ENCODE measurements around the gene TSC22D2.
"Not testable (repeated sequence)": the region's sequence is repeated elsewhere in the genome, so short reads cannot be mapped to it uniquely, and the experiment has no call there.

Gene TSC22D2

DNA sequence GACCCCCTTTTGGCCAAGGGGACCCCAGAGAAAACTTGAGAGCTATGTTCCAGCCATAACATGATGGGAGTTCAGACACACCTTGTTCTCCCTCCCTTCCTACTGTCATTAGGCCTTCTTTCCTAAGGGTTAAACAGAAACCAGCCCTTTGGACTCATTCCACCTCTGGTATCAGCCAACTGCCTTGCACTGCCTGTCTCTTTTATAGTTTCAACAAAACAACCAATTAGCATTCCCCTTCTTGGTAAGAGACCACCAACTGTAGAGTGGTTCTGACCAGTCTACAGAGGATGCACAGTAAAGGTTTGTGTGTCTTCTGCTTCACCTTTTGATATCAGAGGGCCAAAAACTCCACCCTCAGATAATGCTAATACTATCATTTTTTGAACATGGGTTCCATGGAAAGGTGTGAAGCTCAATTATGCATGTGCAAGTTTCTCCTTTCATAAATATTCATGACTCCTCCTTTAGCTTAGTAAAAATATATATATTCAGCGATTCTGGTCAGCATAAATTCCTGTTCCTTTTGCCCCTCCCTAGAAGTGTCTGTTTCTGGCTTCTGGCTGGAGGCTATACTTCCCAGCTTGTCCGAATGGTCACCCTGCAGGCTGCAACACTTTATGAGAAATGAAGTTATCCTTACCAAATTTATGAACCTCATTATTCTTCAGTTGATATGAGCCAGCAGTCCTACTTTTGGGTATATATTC is 82.3 kb downstream of the TSC22D2 start:
- DNase-seq (ENCODE audit: low read depth) = no peak

DNA sequence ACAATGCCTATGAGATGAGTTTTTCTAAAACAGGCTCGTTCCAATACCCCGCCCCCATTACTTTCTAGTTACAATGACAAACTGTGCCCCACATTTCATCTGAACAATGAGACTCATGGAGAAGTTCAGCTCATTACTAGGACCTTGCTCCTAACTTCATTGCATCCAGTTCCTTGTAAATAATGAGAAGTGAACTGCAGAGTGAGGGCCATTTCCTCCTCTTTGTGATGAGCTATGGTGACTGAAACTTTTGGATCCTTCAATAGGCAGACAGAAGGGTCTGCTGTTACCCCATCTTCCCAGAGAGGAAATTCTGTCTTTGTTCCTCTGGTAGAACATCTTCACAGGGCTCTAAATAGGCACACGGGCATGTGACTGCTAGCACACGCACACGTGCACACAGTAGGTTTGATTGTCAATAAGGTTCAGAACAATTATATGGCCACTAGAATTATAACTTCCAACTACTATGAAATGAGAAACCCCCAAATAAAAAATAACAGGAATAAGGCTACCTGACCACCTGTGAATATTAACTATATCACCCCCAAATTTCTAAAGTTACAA is 86.4 kb downstream of the TSC22D2 start:
- DNase-seq (ENCODE audit: low read depth) = no peak

DNA sequence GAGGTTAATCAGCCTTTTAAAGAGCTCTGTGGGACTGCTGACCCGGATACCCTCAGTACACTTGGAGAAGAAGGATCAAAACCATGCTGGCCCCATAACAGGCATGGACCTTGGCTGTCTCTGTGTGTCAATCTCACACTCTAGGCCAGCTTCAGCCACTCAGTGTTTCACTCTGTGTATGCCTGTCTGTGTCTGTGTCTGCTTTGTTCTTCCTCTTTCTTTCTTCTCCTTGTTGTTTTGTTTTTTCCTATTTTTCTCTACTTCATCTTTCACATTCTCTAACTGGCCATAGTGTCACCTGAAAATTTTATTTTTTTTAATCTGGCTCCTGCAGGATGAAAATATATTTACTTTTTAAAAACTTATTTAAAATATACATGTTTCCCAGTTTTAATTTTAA is 87.1 kb downstream of the TSC22D2 start:
- no peak for DNase-seq (ENCODE audit: low read depth)

DNA sequence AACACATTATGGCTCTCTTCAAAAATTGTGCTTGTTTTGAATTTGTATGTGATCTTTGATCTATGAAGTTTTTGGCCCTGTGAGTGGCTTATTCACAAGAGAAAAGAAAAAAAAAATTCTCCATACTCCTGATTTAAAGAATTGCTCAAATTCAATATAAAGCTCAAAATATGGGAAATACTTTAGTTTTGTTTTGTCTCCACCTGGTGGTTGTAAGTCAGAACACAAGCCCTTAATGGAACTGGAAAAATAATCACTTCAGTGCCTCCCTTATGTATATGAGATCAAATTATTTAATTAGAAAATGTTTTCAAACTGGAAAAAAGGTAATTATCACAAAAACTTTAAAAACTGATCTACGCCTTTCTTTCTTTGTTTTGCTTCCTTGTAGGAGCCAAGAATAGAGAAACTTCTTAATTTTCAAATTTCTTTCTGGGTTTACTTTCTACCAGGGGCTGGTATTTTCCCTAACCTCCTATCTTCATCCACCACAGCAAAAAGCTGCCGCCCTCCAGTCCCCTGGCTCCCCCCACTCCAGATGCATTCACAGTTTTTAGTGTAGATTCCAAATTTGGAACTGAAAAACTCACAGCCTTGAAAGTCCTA is 87.6 kb downstream of the TSC22D2 start:
- DNase-seq (ENCODE audit: low read depth) = peak; percentile 8

DNA sequence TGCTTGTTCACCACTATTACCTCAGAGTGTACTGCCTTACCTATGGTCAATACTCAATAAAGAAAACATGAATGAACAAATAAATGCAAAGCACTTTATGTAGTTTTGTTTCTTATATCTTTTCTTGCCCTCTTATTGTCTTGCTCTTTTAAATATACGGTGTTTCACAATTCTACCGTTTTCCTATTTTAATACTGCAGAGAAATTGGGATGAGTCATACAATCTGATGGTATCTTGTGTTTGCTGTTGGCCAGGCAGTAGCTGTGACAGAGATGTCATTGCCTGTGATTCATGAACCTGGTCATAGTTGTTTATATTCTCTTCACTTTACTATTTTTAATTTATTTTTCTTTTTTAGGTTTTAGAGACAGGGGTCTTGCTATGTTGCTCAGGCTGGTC is 89.9 kb downstream of the TSC22D2 start:
- DNase-seq (ENCODE audit: low read depth) = peak; percentile 6

DNA sequence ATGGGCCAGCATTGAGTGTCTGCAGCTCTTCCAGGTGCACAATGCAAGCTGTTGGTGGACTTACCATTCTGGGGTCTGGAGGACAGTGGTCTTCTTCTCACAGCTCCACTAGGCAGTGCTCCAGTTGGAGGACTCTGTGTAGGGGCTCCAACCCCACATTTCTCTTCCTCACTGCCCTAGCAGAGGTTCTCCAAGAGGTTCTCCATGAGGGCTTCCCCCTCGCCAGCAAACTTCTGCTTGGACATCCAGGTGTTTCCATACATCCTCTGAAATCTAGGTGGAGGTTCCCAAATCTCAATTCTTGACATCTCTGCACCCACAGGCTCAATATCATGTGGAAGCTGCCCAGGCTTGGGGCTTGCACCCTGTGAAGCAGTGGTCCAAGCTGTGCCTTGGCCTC is 92.9 kb downstream of the TSC22D2 start:
- not testable (repeated sequence) for DNase-seq (ENCODE audit: low read depth)

DNA sequence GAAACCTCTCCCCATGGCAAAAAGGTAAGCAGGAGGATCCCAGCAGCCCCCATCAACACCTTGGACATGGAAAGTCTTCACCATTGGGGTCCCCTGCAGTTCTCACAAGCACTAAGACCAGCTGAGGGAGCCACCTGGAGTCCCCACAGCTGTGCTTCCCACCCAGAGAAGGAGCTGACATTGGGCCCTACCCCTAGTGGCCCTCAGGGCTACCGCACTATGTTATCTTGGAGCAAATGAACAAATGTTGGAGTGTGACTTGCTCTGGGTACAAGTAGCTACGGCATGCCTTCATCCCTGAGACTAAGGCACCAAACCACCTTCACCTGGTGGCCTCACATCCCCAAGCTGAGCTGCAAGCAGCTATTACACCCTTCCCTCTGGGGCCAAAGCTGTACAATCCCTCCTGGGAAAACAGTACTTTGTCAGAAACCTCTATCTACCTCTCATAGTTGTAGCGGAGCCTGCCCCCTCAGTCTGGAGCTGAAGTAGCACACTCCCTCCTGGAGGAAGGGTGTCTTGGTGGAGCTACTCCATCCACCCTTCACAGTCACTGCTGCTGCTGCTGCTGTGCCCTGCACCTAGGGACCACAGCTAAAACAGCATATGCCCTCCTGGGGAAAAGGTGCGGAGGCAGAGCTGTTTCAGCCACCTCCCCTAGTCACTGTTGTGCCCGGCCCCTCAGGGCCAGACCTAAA is 95.5 kb downstream of the TSC22D2 start:
- no peak for DNase-seq (ENCODE audit: low read depth)

DNA sequence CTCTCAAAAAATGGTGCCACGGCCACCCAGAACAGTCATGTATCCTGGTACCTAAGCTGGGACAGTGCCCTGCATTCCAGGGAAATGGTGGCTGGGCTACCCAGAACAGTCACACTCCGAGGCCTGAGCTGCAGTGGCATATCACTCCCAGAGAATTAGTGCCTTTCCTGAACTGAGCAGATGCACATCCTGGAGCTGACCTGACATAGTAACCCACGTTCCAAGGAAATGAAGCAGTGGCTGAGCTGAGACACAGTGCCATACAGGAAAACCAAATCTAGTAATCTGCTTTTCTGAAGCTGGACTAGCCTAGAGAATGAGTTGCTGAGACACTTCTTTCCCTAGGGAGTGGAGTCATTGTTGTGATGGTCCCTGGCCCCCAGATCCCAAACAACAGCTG is 96.4 kb downstream of the TSC22D2 start:
- no peak for DNase-seq (ENCODE audit: low read depth)

DNA sequence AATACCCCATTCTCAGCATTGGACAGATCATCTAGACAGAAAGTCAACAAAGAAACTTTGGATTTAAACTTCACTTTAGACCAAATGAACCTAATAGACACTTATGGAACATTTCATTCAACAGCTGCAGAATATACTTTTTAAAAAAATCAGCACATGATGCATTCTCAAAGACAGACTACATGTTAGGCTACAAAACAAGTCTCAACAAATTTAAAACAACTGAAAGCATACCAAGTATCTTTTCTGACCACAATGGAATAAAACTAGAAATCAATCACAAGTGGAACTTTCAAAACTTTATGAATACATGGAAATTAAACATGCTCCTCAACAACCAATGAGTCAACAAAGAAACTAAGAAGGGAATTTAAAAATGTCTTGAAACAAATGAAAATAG is 100.3 kb downstream of the TSC22D2 start:
- no peak for DNase-seq (ENCODE audit: low read depth)

DNA sequence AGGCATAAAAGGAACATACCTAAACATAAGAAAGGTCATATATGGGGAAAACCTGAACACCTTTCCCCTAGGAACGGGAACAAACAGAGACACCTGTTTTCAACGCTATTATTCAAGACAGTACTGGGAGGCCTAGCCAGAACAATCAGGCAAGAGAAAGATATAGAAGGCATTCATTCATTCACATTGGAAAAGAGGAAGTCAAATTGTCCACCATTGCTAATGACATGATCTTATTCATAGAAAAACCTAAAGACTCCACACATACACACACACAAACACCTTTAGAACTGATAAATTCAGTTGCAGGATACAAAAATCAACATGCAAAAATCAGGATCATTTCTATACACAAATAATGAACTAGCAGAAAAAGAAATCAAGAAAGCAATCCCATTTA is 101.7 kb downstream of the TSC22D2 start:
- DNase-seq (ENCODE audit: low read depth) = no peak

DNA sequence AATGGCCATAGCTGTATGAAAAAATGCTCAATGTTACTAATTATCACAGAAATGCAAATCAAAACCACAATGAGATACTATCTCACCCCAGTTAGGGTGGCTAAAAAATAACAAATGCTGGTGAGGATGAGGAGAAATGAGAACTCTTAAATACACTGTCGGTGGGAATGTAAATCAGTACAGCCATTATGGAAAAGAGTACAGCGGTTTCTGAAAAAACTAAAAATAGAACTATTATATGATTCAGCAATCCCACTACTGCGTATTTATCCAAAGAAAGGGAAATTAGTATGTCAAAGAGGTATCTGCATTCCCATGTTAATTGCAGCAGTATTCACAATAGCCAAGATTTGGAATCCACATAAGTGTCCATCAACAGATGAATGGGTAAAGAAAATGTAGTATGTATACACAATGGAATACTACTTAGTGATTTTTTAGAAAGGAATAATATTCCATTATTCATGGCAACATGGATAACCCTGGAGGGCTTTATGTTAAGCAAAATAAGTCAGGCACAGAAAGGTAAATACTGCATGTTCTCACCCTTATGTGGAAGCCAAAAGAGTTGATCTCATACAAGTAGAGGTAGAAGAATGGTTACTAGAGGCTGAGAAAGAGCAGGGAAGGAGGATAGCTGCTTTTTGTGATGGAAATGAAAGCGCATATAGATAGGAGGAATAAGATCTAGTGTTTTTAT is 103.2 kb downstream of the TSC22D2 start:
- DNase-seq (ENCODE audit: low read depth) = no peak

DNA sequence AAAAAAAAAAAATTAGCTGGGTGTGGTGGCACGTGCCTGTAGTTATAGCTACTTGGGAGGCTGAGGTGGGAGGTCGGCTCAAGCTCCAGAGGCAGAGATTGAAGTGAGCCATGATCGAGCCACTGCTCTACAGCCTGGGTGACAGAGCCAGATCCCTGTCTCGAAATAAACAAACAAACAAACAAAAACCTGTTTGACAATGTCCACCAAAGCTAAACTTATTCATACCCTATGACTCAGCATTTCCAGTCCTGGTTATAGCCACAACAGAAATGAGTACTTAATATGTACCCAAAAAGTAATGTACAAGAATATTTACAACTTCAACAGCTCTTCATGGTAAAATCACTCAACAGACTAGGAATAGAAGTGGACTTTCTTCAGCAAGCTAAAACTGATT is 107.1 kb downstream of the TSC22D2 start:
- no peak for DNase-seq (ENCODE audit: low read depth)

All from GM04503 (cell line).